CD4-positive, alpha-beta T cell treated with Interferon alpha-2 for 1 hour (primary cell): ENCODE data around the gene TGFA.

ENCODE experiments used
- DNase-seq, 2 donors: peaks; one replicate each; pipeline ENCODE4 v3.0.0-alpha.2; 2020 to 2022

TGFA gene

GRCh38 chr2:70411483-70412125, 142.0 kb downstream of the TGFA start:
- no peak for DNase-seq

GRCh38 chr2:70403267-70404053, 150.2 kb downstream of the TGFA start:
- no peak for DNase-seq

- DNase-seq = no peak
Measured at GRCh38 chr2:70400539-70400938, 153.1 kb downstream of the TGFA start.

GRCh38 chr2:70399046-70399445, 154.6 kb downstream of the TGFA start:
- DNase-seq = no peak
